NCI-H748 (cell line): ENCODE measurements around the gene SLC6A16.
A peak's percentile ranks its signal among the peaks of the same experiment; 100 is the strongest.
"Not testable (repeated sequence)": the region's sequence is repeated elsewhere in the genome, so short reads cannot be mapped to it uniquely, and the experiment has no call there.

Experiments used
- DNase-seq: peaks from one replicate; lab custom pipeline; 2025; ENCODE audit not compliant: unreplicated experiment; lab: John Stamatoyannopoulos, UW

Gene SLC6A16

GRCh38 chr19:49331616-49332055 is 6.6 kb upstream of the SLC6A16 start:
- peak; percentile 34 for DNase-seq

GRCh38 chr19:49331187-49331586 is 6.2 kb upstream of the SLC6A16 start:
- DNase-seq: not testable (repeated sequence)

- DNase-seq: no peak
These were observed 3.8 kb upstream of the SLC6A16 start for GRCh38 chr19:49328741-49329140.

GRCh38 chr19:49327878-49328544 is 3.0 kb upstream of the SLC6A16 start:
- DNase-seq: peak; percentile 22

GRCh38 chr19:49326165-49326704 is 1.2 kb upstream of the SLC6A16 start:
- no peak for DNase-seq

DNA sequence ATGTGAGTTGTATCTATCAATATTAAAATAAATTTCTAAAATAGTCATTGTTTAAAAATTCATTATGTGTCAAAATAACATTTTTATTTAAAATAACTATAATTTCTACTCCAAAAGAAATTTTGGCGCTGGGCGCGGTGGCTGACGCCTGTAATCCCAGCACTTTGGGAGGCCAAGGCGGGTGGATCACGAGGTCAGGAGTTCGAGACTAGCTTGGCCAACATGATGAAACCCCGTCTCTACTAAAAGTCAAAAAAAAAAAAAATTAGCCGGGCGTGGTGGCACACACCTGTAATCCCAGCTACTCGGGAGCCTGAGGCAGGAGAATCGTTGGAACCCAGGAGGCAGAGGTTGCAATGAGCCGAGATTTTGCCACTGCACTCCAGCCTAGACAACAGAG is 765 bp upstream of the SLC6A16 start:
- DNase-seq: not testable (repeated sequence)

DNA sequence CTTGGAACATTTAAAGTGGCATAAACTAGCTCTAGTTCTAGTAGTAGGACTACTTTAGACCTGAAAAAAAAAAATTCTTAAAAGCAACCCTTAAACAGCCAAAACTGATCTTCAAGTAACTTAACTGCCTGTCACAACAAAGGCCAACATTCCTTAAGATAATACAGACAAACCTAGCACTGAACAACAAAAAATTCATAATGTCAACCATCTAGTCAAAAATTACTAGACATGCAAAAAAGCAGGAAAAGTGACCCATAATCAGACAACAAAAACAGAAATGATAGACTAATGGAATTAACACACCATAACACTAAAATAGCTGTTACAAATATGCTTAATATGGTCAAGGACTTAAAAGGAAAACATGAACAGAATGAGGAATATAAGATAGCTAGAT is 6.7 kb downstream of the SLC6A16 start:
- DNase-seq: no peak

GRCh38 chr19:49316284-49316683 is 8.7 kb downstream of the SLC6A16 start:
- DNase-seq: no peak

- DNase-seq: peak; percentile 15
These were observed 9.9 kb downstream of the SLC6A16 start for GRCh38 chr19:49315111-49315510.

DNA sequence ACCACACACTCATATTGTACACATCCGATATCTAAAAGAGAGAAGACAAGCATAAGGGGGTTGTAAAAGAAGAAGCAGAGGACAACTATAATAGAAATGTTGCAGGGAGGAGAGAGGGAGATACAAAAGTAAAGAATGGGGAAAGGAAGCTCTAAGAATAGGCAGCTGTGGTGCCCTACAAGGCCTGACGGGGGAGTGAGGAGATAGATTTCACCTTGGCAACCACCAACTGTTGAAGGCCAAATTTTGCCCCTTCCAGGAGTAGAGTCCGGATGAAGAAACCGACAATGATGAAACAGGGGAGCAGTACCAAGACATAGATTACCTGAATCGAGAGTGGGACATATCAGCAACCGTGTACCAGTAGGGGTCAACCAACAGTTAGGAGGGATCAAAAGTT is 15.9 kb downstream of the SLC6A16 start:
- DNase-seq: no peak

DNA sequence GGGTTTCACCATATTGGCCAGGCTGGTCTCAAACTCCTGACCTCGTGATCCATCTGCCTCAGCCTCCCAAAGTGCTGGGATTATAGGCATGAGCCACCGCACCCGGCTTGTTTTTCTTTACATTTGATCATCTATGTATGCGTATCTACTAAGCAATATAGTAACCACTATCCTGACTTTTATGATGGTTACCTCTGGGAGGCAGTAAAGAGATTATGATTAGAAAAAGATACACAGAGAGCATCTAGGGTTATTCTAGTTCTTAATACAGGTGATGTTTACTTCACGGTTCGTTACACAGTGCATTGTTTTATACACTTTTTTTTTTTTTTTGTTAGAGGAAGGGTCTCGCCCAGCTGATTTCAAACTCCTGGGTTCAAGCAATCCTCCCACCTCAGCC is 18.3 kb downstream of the SLC6A16 start:
- not testable (repeated sequence) for DNase-seq

DNA sequence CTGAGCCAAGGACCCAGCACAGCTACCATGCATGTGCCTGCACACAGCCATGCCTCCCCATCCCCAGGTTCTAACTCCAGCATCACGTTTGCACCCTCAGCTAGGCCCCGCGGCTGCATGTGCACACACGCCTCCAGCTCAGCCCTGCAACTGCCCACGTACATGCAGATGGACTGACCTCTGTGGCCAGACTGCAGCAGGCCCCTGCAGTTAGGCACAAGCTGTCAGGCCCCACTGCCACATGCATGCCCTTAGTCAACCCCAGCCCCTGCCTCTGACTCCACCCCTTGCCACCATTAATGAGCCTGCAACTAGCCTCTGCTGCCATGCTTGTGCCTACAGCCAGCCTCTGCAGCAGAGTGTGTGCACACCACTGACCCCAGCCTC is 23.1 kb downstream of the SLC6A16 start:
- DNase-seq: no peak

DNA sequence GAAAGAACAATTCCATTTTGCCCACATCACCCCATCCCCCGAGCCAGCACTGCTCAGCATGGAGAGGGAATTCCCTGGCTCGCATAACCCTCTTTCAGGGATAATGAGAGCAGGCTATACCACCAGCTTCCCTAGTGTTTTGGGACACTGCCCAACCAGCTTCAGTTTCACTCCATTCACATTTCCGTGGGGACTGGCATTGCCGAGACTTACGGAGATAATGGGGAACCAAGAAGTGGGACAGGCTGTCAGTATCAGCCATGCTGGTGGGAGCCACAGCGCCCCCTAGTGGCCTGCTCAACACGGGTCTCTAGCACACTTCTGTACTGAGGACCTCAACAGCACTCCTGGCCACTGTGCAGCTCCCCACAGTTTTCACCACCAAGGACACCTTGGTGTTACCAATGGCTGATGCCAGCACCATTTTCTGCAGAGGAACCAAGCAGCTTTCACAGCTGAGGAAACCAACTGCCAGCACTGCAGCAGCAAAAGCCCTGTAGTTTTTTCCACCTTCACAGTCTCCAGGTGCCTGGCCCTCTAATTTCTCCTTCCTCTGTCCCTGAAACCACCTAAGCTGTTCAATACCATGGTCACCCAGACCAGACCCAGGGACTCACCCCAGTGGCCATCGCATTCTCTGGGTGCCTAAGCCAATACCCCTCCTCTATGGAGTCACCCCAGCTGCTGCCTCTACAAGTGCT is 23.7 kb downstream of the SLC6A16 start:
- DNase-seq: peak; percentile 67

- not testable (repeated sequence) for DNase-seq
These were observed 26.3 kb downstream of the SLC6A16 start for GRCh38 chr19:49298653-49299052.

DNA sequence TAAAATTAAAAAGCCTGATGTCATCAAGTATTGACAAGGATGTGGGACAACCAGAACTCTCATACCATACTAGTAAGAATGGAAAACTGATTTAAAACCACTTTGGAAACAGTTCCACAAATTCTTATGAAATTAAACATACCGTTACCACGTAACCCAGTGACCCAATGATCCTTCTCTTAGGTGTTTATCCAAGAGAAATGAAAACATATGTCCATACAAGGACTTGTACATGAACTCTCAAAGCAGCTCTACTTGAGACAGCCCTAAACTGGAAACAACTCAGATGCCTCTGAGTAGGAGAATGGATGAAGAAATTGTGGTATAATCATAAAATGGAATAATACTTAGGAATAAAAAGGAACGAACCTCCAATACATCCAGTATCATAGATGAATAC is 27.6 kb downstream of the SLC6A16 start:
- no peak for DNase-seq

DNA sequence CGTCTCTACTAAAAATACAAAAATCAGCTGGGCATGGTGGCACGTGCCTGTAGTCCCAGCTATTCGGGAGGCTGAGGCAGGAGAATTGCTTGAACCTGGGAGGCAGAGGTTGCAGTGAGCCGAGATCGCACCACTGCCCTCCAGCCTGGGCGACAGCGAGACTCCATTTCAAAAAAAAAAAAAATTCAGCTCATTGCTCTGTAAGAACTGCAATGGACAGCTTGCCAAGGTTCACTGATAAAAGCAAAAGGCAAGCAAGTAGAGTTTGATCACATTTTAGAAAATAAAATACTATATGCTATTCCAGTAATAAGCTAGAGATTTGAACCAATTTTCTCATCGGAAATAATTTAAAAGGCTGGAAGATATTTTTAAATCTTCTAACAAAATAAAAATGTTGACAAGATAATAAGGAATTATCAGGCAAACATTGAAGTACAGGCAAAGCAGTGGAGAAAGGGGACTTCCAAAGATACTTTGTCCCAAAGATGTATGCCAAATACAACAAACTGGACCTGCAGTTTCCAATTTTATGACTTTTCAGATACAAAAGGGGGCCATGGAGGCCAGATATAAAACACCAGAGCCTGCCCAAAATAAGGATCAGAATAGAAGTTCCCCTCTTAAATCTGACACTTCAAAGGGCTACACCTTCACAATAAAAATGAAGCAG is 29.6 kb downstream of the SLC6A16 start:
- no peak for DNase-seq

DNA sequence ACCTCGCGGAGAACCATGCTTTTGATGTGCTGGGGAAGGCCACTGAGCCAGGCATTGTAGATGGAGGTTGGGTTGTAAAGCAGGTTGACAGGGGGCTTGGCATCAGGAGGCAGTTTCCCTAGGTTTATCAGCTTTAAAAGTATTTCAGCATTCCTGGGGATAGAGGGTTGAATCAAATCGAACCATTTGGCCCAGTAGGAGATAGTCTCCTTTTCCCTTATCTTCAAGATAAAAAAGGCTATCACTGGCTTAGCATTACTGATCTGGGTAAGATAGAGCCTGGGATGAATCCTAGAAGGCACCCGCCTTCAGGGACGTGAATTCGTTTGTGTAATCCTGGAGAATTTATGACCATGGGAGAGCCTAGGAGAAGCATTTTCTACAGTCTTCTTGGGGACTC is 30.6 kb downstream of the SLC6A16 start:
- DNase-seq: no peak

- DNase-seq: no peak
These were observed 34.5 kb downstream of the SLC6A16 start for GRCh38 chr19:49290517-49290916.

- DNase-seq: not testable (repeated sequence)
These were observed 35.7 kb downstream of the SLC6A16 start for GRCh38 chr19:49289286-49289685.

DNA sequence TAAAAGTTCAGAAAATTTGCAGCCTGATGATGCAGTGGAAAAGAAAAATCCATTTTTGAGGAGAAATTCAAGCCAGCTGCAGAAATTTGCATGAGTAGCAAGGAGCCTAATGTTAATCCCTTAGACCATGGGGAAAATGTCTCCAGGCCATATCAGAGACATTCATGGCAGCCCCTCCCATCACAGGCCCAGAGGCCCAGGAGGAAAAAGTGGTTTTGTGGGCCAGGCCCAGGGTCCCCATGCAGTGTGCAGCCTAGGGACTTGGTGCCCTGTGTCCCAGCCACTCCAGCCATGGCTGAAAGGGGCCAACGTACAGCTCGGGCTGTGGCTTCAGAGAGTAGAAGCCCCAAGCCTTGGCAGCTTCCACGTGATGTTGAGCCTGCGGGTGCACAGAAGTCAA is 36.8 kb downstream of the SLC6A16 start:
- DNase-seq: not testable (repeated sequence)

GRCh38 chr19:49287141-49287770 is 37.7 kb downstream of the SLC6A16 start:
- DNase-seq: no peak
